Measurements from ENCODE around the gene KLHL42. TPM values are rescaled to one million over a fixed set of nuclear protein-coding genes. Genes with fewer than 3 reads are reported as not detected.

The KLHL42 gene
- total RNA-seq, 2 donors from 2014 or later: 19.1 to 79.9 TPM

- no peak overlapping the region for H3K4me3 ChIP-seq
- WGBS: 75% methylated on average over 4 of the region's 4 CpGs
- H3K4me1 ChIP-seq (replicated peaks): no peaks in the 10 kb centered on the region
- H3K36me3 ChIP-seq: no peaks in the 10 kb centered on the region
- H3K27ac ChIP-seq: no peak overlapping the region
- H3K27me3 ChIP-seq (replicated peaks; ENCODE audit: insufficient read depth): no peaks in the 10 kb centered on the region
- intact Hi-C loops (cut with DNase I): no loop called here
- TF ChIP-seq CTCF (IDR thresholded peaks at IDR 0.05): no peak
- TF ChIP-seq POLR2AphosphoS5 (IDR thresholded peaks at IDR 0.05): no peak
- TF ChIP-seq POLR2A (IDR thresholded peaks at IDR 0.05): no peak
- no peaks in the 10 kb centered on the region for H3K9me3 ChIP-seq
- no peak for DNase-seq (ENCODE audit: low spot score)
These were observed 26.2 kb downstream of the KLHL42 start for GRCh38 chr12:27806259-27806658.

- H3K4me1 ChIP-seq (replicated peaks): no peaks in the 10 kb centered on the region
- H3K4me3 ChIP-seq: no peak overlapping the region
- H3K9me3 ChIP-seq: no peaks in the 10 kb centered on the region
- intact Hi-C loops (cut with DNase I): no loop called here
- TF ChIP-seq POLR2A (IDR thresholded peaks at IDR 0.05) (no peak), POLR2AphosphoS5 (IDR thresholded peaks at IDR 0.05) (no peak), CTCF (IDR thresholded peaks at IDR 0.05) (no peak)
- H3K36me3 ChIP-seq: no peaks in the 10 kb centered on the region
- no peaks in the 10 kb centered on the region for H3K27me3 ChIP-seq (replicated peaks; ENCODE audit: insufficient read depth)
- no peak for DNase-seq (ENCODE audit: low spot score)
- 74% methylated on average over 8 of the region's 8 CpGs for WGBS
- H3K27ac ChIP-seq: no peak overlapping the region
These were observed 27.1 kb downstream of the KLHL42 start for GRCh38 chr12:27807063-27807703.

GRCh38 chr12:27808841-27809240 lies 28.8 kb downstream of the KLHL42 start:
- Histone ChIP-seq H3K4me3 (no peak overlapping the region), H3K4me1 (replicated peaks) (no peaks in the 10 kb centered on the region), H3K9me3 (no peaks in the 10 kb centered on the region), H3K27me3 (replicated peaks; ENCODE audit: insufficient read depth) (no peaks in the 10 kb centered on the region), H3K27ac (no peak overlapping the region), H3K36me3 (no peaks in the 10 kb centered on the region)
- TF ChIP-seq POLR2AphosphoS5 (IDR thresholded peaks at IDR 0.05) (no peak), CTCF (IDR thresholded peaks at IDR 0.05) (no peak), POLR2A (IDR thresholded peaks at IDR 0.05) (no peak)
- DNase-seq (ENCODE audit: low spot score): no peak
- intact Hi-C loops (cut with DNase I): no loop called here
- WGBS: 59% methylated on average over 6 of the region's 6 CpGs

GRCh38 chr12:27810756-27811155 lies 30.7 kb downstream of the KLHL42 start:
- Histone ChIP-seq H3K9me3 (no peaks in the 10 kb centered on the region), H3K4me3 (no peak overlapping the region), H3K36me3 (no peaks in the 10 kb centered on the region), H3K27me3 (replicated peaks; ENCODE audit: insufficient read depth) (no peaks in the 10 kb centered on the region), H3K4me1 (replicated peaks) (no peaks in the 10 kb centered on the region), H3K27ac (no peak overlapping the region)
- TF ChIP-seq POLR2AphosphoS5 (IDR thresholded peaks at IDR 0.05) (no peak), CTCF (IDR thresholded peaks at IDR 0.05) (no peak), POLR2A (IDR thresholded peaks at IDR 0.05) (no peak)
- intact Hi-C loops (cut with DNase I): no loop called here
- WGBS: 43% methylated on average over 4 of the region's 4 CpGs
- DNase-seq (ENCODE audit: low spot score): no peak

- intact Hi-C loops (cut with DNase I): no loop called here
- no peaks in the 10 kb centered on the region for H3K36me3 ChIP-seq
- no peaks in the 10 kb centered on the region for H3K27me3 ChIP-seq (replicated peaks; ENCODE audit: insufficient read depth)
- H3K4me3 ChIP-seq: no peak overlapping the region
- TF ChIP-seq CTCF (IDR thresholded peaks at IDR 0.05): no peak
- TF ChIP-seq POLR2AphosphoS5 (IDR thresholded peaks at IDR 0.05): no peak
- TF ChIP-seq POLR2A (IDR thresholded peaks at IDR 0.05): no peak
- H3K4me1 ChIP-seq (replicated peaks): no peaks in the 10 kb centered on the region
- WGBS: 71% methylated on average over 6 of the region's 6 CpGs
- no peak overlapping the region for H3K27ac ChIP-seq
- no peaks in the 10 kb centered on the region for H3K9me3 ChIP-seq
- DNase-seq (ENCODE audit: low spot score): no peak
These were observed 32.5 kb downstream of the KLHL42 start for GRCh38 chr12:27812502-27812901.
